Hepatocyte (in vitro differentiated cells): ENCODE measurements around the gene OR10AD1.

Source experiments
- CTCF ChIP-seq: fragments of 200-600 bp; sonication (generic); IDR thresholded peaks from 2 replicates; pipeline ENCODE4 v1.5.1; 2016; ENCODE audit warnings: antibody characterized with exemption, mild to moderate bottlenecking; ENCODE audit not compliant: poor library complexity
- EZH2 ChIP-seq: fragments of 200-600 bp; sonication (generic); IDR thresholded peaks from 2 replicates; pipeline ENCODE4 v1.6.1; 2016; ENCODE audit warnings: antibody characterized with exemption, mild to moderate bottlenecking, borderline replicate concordance

DNA sequence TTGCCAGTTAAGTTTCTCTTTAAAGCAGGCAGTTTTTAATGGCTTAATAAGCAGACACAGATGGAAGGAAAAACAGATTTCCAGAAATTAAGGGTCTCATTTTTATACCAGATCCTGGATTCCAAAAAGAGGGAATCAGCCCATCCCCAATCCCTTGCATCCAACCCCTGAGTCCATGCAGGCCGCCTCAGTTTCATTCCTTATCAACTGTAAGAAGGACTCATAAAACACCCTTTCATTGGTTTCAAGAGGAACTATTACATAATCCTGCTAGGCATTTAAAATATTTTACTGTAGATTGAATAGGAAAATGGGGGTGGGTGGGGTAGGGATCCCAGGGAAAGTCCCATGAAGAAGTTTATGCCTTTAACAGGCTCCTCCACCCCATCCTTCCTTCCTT lies 10.2 kb downstream of the OR10AD1 start:
- TF ChIP-seq CTCF (no peak), EZH2 (no peak)
